Testis (tissue), 2 donors: ENCODE results near the gene LPAR3.

Source experiments
- POLR2A ChIP-seq: fragments of 450-650 bp; IDR thresholded peaks from one replicate; pipeline ENCODE4 v1.6.1; 2017; ENCODE audit warnings: antibody characterized with exemption, mild to moderate bottlenecking, moderate library complexity
- TF ChIP-seq, protein P1 (sequence below), 3 experiments: fragments of 450-650 bp in 2 of 3; fragments of 200-600 bp in 1 of 3; sonication (generic) in 1 of 3; IDR thresholded peaks; one replicate each; pipeline ENCODE4 v1.5.1; 2016 to 2019; ENCODE audit warnings: antibody characterized with exemption in 3 of 3, mild to moderate bottlenecking in 2 of 3, moderate library complexity in 1 of 3

DNA sequence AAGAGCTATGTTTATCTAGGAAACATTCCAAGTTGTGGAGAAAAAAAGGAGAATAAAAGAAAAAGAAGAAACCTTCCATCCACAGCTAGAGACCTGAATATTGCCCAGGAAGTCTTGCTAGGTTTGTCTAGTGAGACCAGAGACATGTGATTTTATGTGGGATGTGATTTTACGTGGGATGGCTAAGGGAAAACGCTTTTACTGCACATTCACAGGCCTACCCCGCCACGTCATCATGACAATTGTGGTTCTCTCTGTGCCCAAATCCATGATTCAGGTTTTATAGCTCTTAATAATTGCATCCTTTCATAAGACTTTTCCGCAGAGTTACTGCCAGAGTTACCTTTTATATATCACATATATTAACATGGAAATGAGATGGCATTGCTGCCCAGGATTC is 116.4 kb downstream of the LPAR3 start:
- TF ChIP-seq, protein P1, sequence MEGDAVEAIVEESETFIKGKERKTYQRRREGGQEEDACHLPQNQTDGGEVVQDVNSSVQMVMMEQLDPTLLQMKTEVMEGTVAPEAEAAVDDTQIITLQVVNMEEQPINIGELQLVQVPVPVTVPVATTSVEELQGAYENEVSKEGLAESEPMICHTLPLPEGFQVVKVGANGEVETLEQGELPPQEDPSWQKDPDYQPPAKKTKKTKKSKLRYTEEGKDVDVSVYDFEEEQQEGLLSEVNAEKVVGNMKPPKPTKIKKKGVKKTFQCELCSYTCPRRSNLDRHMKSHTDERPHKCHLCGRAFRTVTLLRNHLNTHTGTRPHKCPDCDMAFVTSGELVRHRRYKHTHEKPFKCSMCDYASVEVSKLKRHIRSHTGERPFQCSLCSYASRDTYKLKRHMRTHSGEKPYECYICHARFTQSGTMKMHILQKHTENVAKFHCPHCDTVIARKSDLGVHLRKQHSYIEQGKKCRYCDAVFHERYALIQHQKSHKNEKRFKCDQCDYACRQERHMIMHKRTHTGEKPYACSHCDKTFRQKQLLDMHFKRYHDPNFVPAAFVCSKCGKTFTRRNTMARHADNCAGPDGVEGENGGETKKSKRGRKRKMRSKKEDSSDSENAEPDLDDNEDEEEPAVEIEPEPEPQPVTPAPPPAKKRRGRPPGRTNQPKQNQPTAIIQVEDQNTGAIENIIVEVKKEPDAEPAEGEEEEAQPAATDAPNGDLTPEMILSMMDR (IDR thresholded peaks at IDR 0.05) = no peak
- TF ChIP-seq POLR2A = no peak
